Neural cell (in vitro differentiated cells): ENCODE results near the gene OTUD7B.

ENCODE experiments used
- EZH2 ChIP-seq: fragments of 200-600, 300-800 bp; shearing (Covaris generic), sonication (generic); IDR thresholded peaks from 2 replicates; pipeline ENCODE4 v1.6.1; 2014; ENCODE audit warnings: antibody characterized with exemption, low read length, borderline replicate concordance, mild to moderate bottlenecking; ENCODE audit not compliant: insufficient read depth, poor library complexity, severe bottlenecking
- SMC3 ChIP-seq: fragments of 450-650 bp; conservative IDR thresholded peaks from 2 replicates; pipeline ENCODE4 v1.6.1; 2014; ENCODE audit warnings: antibody characterized with exemption, mild to moderate bottlenecking, moderate library complexity; ENCODE audit not compliant: poor library complexity
- TAF1 ChIP-seq: IDR thresholded peaks from 2 replicates; pipeline ENCODE4 v1.6.1; 2012; ENCODE audit warnings: low read depth
- TF ChIP-seq, protein P1 (sequence below): fragments of 450-650 bp; IDR thresholded peaks from 2 replicates; pipeline ENCODE4 v1.5.1; 2014; ENCODE audit warnings: antibody characterized with exemption, mild to moderate bottlenecking, moderate library complexity; ENCODE audit not compliant: poor library complexity, severe bottlenecking
- TF ChIP-seq, protein P2 (sequence below): IDR thresholded peaks from 2 replicates; pipeline ENCODE4 v1.6.1; 2012; ENCODE audit warnings: borderline replicate concordance

DNA sequence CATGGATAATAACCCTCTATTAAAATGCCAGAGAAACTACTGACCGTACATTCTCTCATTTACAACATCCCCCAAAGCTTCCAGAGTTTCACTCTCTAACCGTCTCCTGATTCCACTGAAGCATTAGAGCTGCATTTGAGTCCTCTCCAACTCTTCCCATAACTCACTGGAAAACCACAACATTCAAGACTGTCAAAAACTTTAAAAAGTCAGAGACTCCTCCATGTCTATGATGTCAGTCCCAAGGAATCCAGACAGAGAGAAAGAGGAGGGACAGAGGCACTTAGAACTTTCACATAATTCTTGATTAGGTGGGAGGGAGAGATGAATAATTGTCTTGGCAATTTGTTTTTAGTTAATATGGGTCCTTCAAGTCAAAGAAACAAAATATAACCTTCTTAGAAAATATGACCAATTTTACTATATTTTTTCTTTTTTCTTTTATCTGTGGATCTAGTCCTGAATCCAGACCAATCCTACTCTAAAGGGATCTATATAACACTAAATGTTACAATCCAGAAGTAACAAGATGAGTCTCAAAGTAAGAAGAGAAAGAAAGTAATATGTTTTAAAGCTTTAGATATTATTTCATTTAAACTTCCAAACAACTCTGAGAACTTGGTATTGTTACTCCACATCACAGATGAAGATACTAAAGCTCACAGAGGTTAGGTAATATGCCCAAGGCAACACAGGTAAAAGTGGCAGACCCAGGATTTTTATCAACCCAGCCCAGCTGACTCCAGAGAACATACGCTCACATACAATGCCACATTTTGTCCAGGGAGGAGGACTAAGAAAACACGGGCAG lies 23.8 kb downstream of the OTUD7B start:
- TF ChIP-seq, protein P1, sequence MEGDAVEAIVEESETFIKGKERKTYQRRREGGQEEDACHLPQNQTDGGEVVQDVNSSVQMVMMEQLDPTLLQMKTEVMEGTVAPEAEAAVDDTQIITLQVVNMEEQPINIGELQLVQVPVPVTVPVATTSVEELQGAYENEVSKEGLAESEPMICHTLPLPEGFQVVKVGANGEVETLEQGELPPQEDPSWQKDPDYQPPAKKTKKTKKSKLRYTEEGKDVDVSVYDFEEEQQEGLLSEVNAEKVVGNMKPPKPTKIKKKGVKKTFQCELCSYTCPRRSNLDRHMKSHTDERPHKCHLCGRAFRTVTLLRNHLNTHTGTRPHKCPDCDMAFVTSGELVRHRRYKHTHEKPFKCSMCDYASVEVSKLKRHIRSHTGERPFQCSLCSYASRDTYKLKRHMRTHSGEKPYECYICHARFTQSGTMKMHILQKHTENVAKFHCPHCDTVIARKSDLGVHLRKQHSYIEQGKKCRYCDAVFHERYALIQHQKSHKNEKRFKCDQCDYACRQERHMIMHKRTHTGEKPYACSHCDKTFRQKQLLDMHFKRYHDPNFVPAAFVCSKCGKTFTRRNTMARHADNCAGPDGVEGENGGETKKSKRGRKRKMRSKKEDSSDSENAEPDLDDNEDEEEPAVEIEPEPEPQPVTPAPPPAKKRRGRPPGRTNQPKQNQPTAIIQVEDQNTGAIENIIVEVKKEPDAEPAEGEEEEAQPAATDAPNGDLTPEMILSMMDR, result no peak
- TF ChIP-seq SMC3 (no peak), EZH2 (no peak), TAF1 (no peak)
- TF ChIP-seq, protein P2, sequence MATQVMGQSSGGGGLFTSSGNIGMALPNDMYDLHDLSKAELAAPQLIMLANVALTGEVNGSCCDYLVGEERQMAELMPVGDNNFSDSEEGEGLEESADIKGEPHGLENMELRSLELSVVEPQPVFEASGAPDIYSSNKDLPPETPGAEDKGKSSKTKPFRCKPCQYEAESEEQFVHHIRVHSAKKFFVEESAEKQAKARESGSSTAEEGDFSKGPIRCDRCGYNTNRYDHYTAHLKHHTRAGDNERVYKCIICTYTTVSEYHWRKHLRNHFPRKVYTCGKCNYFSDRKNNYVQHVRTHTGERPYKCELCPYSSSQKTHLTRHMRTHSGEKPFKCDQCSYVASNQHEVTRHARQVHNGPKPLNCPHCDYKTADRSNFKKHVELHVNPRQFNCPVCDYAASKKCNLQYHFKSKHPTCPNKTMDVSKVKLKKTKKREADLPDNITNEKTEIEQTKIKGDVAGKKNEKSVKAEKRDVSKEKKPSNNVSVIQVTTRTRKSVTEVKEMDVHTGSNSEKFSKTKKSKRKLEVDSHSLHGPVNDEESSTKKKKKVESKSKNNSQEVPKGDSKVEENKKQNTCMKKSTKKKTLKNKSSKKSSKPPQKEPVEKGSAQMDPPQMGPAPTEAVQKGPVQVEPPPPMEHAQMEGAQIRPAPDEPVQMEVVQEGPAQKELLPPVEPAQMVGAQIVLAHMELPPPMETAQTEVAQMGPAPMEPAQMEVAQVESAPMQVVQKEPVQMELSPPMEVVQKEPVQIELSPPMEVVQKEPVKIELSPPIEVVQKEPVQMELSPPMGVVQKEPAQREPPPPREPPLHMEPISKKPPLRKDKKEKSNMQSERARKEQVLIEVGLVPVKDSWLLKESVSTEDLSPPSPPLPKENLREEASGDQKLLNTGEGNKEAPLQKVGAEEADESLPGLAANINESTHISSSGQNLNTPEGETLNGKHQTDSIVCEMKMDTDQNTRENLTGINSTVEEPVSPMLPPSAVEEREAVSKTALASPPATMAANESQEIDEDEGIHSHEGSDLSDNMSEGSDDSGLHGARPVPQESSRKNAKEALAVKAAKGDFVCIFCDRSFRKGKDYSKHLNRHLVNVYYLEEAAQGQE, result no peak
